Chondrocyte (in vitro differentiated cells): ENCODE data around the gene PFN1. TPM values are rescaled to one million over a fixed set of nuclear protein-coding genes. Genes with fewer than 3 reads are reported as not detected.

ENCODE experiments used
- DNase-seq: peaks from one replicate; pipeline ENCODE4 v3.0.0; 2021; ENCODE audit warnings: mixed read lengths, low spot score
- H3K27ac Mint-ChIP-seq: one replicate; pipeline ENCODE4 v1.8.0; 2021; ENCODE audit warnings: mild to moderate bottlenecking, moderate library complexity, mixed read lengths; ENCODE audit not compliant: unreplicated experiment
- H3K27me3 Mint-ChIP-seq: 2 replicates; pipeline ENCODE4 v1.8.0; 2021; ENCODE audit warnings: low read depth, mixed read lengths
- H3K36me3 Mint-ChIP-seq: 2 replicates; pipeline ENCODE4 v1.8.0; 2021; ENCODE audit warnings: low read depth, mixed read lengths
- H3K4me1 Mint-ChIP-seq: 2 replicates; pipeline ENCODE4 v1.8.0; 2021; ENCODE audit warnings: low read depth, mild to moderate bottlenecking, mixed read lengths
- H3K4me3 Mint-ChIP-seq: one replicate; pipeline ENCODE4 v1.8.0; 2021; ENCODE audit warnings: mild to moderate bottlenecking, moderate library complexity, mixed read lengths; ENCODE audit not compliant: unreplicated experiment
- H3K9me3 Mint-ChIP-seq: 2 replicates; pipeline ENCODE4 v1.8.0; 2021; ENCODE audit warnings: low read depth, mixed read lengths
- CTCF ChIP-seq: fragments of 200-600 bp; sonication (generic); IDR thresholded peaks from 2 replicates; pipeline ENCODE4 v1.5.0; 2021; ENCODE audit warnings: antibody characterized with exemption, mild to moderate bottlenecking, moderate library complexity
- total RNA-seq: library from RNA; stranded (reverse); gene quantifications from 3 replicates; pipeline ENCODE4 v1.2.1, GENCODE V29; 2021

PFN1 gene
- total RNA-seq, 1 donor from 2014 or later = 766 TPM

GRCh38 chr17:4946312-4946976 lies 1.9 kb downstream of the PFN1 start:
- peaks cover 68% of the 10 kb centered on the region for H3K4me1 Mint-ChIP-seq

GRCh38 chr17:4945944-4946280 lies 2.4 kb downstream of the PFN1 start:
- Mint-ChIP-seq H3K4me3 (peak overlapping the region; percentile 96), H3K9me3 (no peaks in the 10 kb centered on the region), H3K36me3 (peaks cover 25% of the 10 kb centered on the region), H3K4me1 (peaks cover 68% of the 10 kb centered on the region), H3K27me3 (no peaks in the 10 kb centered on the region), H3K27ac (peak overlapping the region; percentile 94)
- no peak for TF ChIP-seq CTCF
- DNase-seq = no peak

More at GRCh38 chr17:4946312-4946976, 1.9 kb downstream of the PFN1 start:
- Mint-ChIP-seq H3K4me3 (peak overlapping the region; percentile 96), H3K9me3 (no peaks in the 10 kb centered on the region), H3K36me3 (peaks cover 25% of the 10 kb centered on the region), H3K27ac (peak overlapping the region; percentile 94), H3K27me3 (no peaks in the 10 kb centered on the region)
- no peak for DNase-seq
- TF ChIP-seq CTCF = no peak

GRCh38 chr17:4945176-4945943 lies 3.0 kb downstream of the PFN1 start:
- Mint-ChIP-seq H3K36me3 (peaks cover 25% of the 10 kb centered on the region), H3K9me3 (no peaks in the 10 kb centered on the region), H3K4me3 (peak overlapping the region; percentile 96), H3K27ac (peak overlapping the region; percentile 94), H3K27me3 (no peaks in the 10 kb centered on the region), H3K4me1 (peaks cover 65% of the 10 kb centered on the region)
- no peak for DNase-seq
- no peak for TF ChIP-seq CTCF

GRCh38 chr17:4944554-4945175 lies 3.7 kb downstream of the PFN1 start:
- TF ChIP-seq CTCF = no peak
- H3K9me3 Mint-ChIP-seq = no peaks in the 10 kb centered on the region
- peak overlapping the region; percentile 96 for H3K4me3 Mint-ChIP-seq
- no peaks in the 10 kb centered on the region for H3K27me3 Mint-ChIP-seq
- H3K4me1 Mint-ChIP-seq = peaks cover 62% of the 10 kb centered on the region
- DNase-seq = no peak
- peaks cover 25% of the 10 kb centered on the region for H3K36me3 Mint-ChIP-seq
- H3K27ac Mint-ChIP-seq = peak overlapping the region; percentile 94

GRCh38 chr17:4944163-4944553 lies 4.2 kb downstream of the PFN1 start:
- H3K4me1 Mint-ChIP-seq = peaks cover 65% of the 10 kb centered on the region
- no peaks in the 10 kb centered on the region for H3K9me3 Mint-ChIP-seq
- TF ChIP-seq CTCF = no peak
- H3K27ac Mint-ChIP-seq = peak overlapping the region; percentile 94
- H3K4me3 Mint-ChIP-seq = peak overlapping the region; percentile 4
- H3K36me3 Mint-ChIP-seq = peaks cover 25% of the 10 kb centered on the region
- no peaks in the 10 kb centered on the region for H3K27me3 Mint-ChIP-seq
- DNase-seq = no peak
